Spleen (tissue), 7 donors: ENCODE results near the gene CEMIP2.

Experiments used
- POLR2A ChIP-seq, 3 donors: fragments of 450-650 bp; IDR thresholded peaks; one replicate each; pipeline ENCODE4 v1.5.1; 2017; ENCODE audit warnings: antibody characterized with exemption in 3 of 3, mild to moderate bottlenecking in 1 of 3
- TF ChIP-seq, protein P1 (sequence below), 11 experiments: fragments of 200-600 bp in 7 of 11; fragments of 450-650 bp in 4 of 11; sonication (generic) in 4 of 11; IDR thresholded peaks in 8 of 11; conservative IDR thresholded peaks in 3 of 11; 1 replicate in 7 of 11; 2 replicates in 4 of 11; pipeline versions ENCODE4 v1.4.0 to v1.8.0; 2016 to 2021; ENCODE audit warnings: antibody characterized with exemption in 11 of 11, inconsistent platforms in 4 of 11, mild to moderate bottlenecking in 1 of 11
- donor health status: DM: no; HTN: no; CAD: no; lungs with moderate emphysema.
- donor health status: DM: no; HTN: no; CAD: no.
- donor health status: DM: no; HTN: no; CAD: no.

GRCh38 chr9:71756753-71757152, 11.6 kb downstream of the CEMIP2 start:
- TF ChIP-seq, protein P1, sequence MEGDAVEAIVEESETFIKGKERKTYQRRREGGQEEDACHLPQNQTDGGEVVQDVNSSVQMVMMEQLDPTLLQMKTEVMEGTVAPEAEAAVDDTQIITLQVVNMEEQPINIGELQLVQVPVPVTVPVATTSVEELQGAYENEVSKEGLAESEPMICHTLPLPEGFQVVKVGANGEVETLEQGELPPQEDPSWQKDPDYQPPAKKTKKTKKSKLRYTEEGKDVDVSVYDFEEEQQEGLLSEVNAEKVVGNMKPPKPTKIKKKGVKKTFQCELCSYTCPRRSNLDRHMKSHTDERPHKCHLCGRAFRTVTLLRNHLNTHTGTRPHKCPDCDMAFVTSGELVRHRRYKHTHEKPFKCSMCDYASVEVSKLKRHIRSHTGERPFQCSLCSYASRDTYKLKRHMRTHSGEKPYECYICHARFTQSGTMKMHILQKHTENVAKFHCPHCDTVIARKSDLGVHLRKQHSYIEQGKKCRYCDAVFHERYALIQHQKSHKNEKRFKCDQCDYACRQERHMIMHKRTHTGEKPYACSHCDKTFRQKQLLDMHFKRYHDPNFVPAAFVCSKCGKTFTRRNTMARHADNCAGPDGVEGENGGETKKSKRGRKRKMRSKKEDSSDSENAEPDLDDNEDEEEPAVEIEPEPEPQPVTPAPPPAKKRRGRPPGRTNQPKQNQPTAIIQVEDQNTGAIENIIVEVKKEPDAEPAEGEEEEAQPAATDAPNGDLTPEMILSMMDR (IDR thresholded peaks at IDR 0.05 in 8 of 11, conservative IDR thresholded peaks at IDR 0.05 in 3 of 11), result no peak
- TF ChIP-seq POLR2A (IDR thresholded peaks at IDR 0.05), result no peak
